Stimulated activated CD8-positive, alpha-beta memory T cell treated with anti-CD3 and anti-CD28 coated beads, Interleukin-7, amount 100 ng/mL, for 24 hours (primary cell): ENCODE results near the gene DCC.

Source experiments
- DNase-seq: peaks from one replicate; pipeline ENCODE4 v3.0.0-alpha.2; 2020; ENCODE audit warnings: low read depth

The DCC gene, protein sequence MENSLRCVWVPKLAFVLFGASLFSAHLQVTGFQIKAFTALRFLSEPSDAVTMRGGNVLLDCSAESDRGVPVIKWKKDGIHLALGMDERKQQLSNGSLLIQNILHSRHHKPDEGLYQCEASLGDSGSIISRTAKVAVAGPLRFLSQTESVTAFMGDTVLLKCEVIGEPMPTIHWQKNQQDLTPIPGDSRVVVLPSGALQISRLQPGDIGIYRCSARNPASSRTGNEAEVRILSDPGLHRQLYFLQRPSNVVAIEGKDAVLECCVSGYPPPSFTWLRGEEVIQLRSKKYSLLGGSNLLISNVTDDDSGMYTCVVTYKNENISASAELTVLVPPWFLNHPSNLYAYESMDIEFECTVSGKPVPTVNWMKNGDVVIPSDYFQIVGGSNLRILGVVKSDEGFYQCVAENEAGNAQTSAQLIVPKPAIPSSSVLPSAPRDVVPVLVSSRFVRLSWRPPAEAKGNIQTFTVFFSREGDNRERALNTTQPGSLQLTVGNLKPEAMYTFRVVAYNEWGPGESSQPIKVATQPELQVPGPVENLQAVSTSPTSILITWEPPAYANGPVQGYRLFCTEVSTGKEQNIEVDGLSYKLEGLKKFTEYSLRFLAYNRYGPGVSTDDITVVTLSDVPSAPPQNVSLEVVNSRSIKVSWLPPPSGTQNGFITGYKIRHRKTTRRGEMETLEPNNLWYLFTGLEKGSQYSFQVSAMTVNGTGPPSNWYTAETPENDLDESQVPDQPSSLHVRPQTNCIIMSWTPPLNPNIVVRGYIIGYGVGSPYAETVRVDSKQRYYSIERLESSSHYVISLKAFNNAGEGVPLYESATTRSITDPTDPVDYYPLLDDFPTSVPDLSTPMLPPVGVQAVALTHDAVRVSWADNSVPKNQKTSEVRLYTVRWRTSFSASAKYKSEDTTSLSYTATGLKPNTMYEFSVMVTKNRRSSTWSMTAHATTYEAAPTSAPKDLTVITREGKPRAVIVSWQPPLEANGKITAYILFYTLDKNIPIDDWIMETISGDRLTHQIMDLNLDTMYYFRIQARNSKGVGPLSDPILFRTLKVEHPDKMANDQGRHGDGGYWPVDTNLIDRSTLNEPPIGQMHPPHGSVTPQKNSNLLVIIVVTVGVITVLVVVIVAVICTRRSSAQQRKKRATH (N-terminal part only)

GRCh38 chr18:52339891-52340371 is at the start of gene DCC:
DCC (plus strand) TSS chr18:52340197; CDS start chr18:52340788, 591 bp downstream.
- no peak for DNase-seq

DNA sequence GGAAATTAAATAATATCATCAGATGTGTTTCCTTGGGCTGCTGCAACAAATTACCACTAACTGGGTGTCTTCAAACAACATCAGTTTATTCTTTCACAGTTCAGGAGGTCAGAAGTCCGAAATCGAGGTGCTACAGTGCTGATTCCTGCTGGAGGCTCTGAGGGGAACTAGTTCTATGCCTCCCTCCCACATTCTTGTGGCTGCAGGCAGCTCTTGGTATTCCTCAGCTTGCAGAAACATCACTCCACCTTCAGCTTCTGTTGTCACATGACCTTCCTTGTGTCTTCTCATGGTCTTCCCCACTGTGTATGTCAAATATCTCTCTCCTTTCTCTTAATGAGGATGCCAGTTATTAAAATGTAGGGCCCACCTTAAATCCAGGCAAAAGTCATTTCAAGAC is 29.3 kb upstream of the DCC start:
- DNase-seq: no peak

- no peak for DNase-seq
Measured at GRCh38 chr18:52311331-52311730, 28.7 kb upstream of the DCC start.

GRCh38 chr18:52312346-52312745 is 27.7 kb upstream of the DCC start:
- no peak for DNase-seq

- DNase-seq: no peak
Measured at GRCh38 chr18:52313213-52313612, 26.8 kb upstream of the DCC start.

GRCh38 chr18:52319424-52319983 is 20.5 kb upstream of the DCC start:
- DNase-seq: no peak

DNA sequence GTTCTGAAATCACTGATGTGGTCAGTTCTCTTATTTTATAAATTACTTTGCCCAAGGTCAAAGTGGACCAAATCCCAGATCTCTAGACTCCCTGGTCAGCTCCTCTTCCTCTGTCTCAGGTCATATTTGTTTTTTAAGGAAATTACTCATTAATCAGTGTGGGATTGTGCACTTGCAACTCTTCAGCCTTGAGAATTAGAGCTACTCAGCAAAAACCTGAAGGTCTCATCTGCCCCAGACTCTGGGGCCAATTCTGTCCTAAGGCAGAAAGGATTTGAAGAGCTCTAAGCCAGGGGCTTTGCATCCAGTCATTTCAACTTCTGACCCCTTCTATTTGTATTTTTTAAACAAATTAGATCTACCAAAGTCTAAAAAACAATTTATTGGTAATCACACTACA is 17.7 kb upstream of the DCC start:
- DNase-seq: no peak

- DNase-seq: no peak
Measured at GRCh38 chr18:52323802-52324201, 16.2 kb upstream of the DCC start.

DNA sequence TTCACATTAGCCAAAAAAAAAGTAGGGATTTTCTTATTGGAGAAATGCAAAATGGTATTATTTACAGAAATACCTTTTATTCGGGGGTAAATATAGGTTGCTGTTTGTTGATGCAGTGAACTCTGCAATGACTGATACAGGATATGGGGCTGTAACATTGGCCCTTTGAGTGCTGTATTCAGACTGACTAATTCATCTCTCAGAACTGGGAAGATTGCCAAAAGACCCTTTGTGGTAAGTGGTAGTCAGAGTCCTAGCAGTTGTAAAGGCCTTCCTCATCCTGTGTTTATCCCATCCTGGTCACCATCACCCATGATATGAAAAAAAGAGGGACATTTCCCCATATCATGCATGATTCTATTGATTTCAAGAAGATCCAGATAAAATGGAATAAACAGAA is 14.0 kb upstream of the DCC start:
- DNase-seq: no peak

GRCh38 chr18:52333860-52334259 is 6.1 kb upstream of the DCC start:
- no peak for DNase-seq

GRCh38 chr18:52334307-52334706 is 5.7 kb upstream of the DCC start:
- DNase-seq: no peak

DNA sequence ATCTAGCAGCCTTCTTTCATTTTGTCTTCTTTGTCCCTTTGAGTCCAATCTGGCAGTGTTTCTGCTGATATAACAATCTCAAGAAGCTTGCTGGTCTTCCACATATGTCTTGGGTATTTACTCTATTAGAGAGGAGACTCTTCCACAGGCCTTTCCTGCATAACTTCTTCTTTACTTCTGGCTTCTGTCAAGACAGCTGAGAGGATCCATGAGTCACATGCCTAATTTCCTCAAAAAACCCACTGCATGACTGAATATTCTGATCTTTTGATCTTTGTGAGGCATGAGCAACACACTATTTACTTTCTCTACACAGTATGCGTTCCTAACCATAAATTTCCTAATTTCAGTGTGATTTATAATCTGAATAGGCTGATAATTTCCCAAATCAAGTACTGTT is 5.1 kb upstream of the DCC start:
- no peak for DNase-seq

GRCh38 chr18:52337276-52337675 is 2.7 kb upstream of the DCC start:
- DNase-seq: no peak

- no peak for DNase-seq
Measured at GRCh38 chr18:52340406-52341102, 557 bp downstream of the DCC start.

DNA sequence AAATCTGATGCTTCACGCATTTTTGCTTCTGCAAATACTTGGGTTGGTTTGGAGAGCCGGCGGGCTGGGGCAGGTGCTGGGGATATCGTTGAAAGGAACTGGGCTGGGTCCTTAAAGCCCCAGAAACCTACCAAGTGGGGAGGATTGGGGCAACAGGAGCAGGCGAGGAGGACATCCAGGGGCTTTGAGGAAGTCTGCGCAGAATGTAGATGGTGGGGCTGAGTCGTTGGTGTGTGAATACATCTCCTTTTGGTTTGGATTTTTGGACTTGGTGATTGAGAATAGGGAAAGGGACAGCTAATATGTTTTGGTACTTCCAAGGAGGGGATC is 1.1 kb downstream of the DCC start:
- DNase-seq: no peak

DNA sequence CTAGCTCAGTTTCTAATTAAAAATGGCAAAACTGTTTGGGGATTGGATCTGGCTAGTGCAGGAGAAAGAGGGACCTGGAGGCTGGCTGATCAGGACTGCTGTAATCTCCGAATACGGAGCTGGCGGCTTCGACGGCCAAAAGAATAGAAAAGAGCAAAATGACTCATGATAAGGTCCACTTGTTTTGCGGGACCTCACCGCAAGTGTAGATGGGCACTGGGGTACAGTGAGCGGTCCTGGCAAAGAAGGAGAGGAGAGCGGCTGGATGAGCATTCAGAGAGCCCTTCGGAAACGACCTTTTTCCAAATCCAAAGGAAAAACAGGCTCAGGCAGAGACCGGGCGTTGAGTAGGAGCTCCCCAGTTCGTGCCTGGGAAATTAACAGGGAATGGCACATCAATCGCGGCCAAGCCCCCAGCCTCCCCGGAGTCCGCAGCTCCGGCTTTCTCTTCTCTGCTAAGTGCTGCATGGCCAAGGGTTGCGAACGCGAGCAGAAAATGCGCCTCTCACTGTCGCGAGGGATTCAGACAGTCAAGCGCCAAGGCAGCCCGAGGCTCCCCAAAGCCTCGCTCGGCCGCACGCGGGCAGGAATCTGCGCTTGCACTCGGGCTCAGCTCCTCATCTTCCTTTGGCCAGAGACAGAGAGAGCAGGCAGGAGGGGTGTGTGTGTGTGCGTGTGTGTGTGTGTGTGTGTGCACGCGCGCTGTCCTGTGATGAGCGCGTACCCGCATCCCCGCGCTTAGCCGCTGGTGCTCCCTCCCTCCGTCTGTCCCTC is 1.8 kb downstream of the DCC start:
- no peak for DNase-seq

DNA sequence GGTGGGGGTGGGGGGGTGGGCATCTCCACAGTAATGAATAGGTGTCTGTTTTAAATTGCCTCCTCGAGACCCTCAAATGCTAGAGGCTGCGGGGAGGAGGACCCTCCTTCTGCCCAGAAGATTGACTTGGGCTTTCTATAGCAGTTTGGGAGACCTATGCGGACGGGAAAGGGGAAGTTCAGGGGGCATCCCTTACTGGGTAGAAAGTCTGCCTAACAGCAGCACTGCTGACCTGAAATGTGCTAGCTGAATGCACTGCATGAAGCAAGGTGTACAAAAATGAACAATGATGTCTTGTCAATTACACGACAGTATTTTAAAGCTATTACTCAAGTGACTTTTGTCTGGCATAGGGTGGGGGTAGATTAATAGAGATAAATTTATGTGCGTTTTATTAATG is 2.5 kb downstream of the DCC start:
- no peak for DNase-seq

GRCh38 chr18:52343138-52343537 is 3.1 kb downstream of the DCC start:
- no peak for DNase-seq

GRCh38 chr18:52343731-52344340 is 3.8 kb downstream of the DCC start:
- DNase-seq: no peak

DNA sequence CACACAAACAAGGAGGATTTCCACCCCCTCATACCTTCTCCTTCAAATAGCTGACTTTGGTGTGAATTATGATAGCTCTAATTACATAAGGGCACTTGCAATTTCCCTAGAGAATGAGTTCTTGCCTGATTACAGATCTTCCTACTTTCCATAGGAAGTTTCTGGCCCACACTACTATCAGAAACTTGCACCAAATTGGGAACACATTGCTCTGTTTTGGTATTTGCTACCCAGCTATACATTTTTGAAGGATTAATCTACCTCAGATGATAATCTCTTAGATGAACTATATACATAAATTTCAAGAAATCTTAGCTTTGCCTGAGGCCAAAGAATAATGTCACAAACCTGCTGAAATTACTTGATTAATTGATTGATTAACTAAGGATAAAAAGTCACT is 4.9 kb downstream of the DCC start:
- DNase-seq: no peak

DNA sequence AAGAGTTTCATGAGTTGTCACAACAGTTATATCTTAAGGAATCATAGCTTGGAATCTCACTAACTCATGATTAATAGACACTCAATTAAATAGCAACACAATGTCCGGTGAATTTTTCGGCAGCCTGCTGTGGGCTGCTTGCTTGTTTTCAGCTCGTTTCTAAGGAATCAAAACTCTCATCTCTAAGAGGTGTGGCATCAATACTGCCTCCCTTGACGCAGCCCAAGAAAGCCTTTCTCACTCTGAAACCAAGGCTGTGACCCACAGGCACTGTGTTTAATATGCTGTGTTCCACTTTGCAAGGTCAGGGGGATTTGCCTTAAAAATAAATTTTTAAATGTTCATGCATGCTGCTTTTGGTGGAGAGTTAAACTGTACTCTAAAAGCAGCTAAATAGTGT is 5.4 kb downstream of the DCC start:
- no peak for DNase-seq
